Stimulated activated CD8-positive, alpha-beta memory T cell treated with anti-CD3 and anti-CD28 coated beads, Interleukin-7, amount 100 ng/mL, for 4 hours (primary cell): Measurements from ENCODE around the gene NYAP1.
"Not testable (repeated sequence)": the region's sequence is repeated elsewhere in the genome, so short reads cannot be mapped to it uniquely, and the experiment has no call there.

Source experiments
- DNase-seq, 2 donors: peaks; one replicate each; pipeline ENCODE4 v3.0.0-alpha.2; 2020; ENCODE audit warnings: low read depth in 2 of 2

NYAP1 gene

GRCh38 chr7:100483722-100484672, at the start of gene NYAP1:
Gene NYAP1, plus strand, starts transcription at chr7:100483927. Its CDS starts 1,385 bp downstream, at chr7:100485312.
- DNase-seq = peak in 1 of 2 donors; percentile 47

DNA sequence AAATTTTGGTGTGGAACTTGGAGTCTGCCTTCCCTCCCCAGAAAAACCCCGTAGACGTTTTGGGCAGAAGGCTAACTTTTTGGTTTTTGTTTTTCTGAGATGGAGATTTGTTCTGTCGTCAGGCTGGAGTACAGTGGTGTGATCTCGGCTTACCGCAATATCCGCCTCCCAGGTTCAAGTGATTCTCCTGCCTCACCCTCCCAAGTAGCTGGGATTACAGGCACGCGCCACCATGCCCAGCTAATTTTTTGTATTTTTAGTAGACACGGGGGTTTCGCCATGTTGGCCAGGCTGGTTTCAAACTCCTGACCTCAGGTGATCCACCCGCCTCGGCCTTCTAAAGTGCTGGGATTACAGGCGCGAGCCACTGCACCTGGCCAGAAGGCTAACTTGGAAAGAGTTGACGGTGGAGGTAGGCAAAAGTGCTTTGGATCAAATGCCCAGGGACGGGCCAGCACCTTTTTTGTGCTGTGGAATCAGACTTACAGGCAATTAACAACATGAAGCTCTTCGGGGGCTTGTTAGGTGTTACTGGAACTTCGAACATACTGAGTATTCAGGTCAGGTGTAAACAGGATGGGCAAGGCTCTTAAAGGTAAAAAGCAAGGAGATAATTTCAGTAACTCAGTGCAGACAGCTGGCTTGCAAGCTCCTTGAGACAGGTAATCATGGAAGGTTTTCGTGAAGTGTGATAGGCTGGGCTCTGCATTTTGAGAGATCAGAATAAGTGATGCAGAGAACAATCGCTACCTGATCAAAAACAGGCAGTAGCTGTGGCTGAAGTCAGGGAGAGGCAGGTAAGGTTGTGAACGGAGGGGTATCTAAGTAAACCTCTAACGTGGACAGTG, 49.2 kb upstream of the NYAP1 start:
- DNase-seq = no peak

- peak in 1 of 2 donors; percentile 37 for DNase-seq
Observed at GRCh38 chr7:100435401-100436304, 48.1 kb upstream of the NYAP1 start.

DNA sequence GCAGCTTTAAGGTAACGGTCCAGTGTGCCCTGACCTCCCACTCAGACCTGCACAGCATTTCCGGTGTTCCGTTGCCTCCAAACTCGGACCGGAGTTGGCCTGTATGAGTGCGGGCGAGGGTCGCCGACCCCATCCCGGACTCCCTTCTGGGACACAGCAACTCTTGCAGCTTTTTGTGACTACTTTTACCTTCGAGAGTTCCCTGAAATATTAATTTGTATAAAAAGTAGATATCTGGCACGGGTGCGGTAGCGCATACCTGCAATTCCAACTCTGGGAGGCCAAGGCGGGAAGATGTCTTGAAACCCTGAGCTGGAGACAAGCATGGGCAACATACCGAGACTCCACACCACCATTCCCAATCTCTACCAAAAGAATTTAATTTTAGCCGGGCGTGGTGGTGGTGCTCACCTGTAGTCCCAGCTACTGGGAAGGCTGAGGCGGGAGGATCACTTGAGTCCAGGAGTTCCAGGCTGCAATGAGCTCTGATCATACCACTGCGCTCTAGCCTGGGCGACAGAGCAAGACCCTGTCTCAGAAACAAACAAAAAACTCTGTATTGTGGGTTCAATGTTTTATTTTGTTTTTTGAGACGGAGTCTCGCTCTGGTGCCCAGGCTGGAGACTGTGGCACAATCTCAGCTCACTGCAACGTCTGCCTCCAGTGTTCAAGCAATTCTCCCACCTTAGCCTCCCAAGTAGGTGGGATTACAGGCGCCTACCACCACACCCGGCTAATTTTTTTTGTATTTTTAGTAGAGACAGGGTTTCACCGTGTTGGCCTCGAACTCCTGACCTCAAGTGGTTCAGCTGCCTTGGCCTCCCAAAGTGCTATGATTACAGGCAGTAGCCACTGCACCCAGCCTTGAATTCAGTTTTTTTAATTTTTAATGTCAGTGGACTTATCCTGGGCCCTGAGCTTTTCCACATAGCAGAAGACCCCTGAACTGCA, 46.3 kb upstream of the NYAP1 start:
- no peak for DNase-seq

DNA sequence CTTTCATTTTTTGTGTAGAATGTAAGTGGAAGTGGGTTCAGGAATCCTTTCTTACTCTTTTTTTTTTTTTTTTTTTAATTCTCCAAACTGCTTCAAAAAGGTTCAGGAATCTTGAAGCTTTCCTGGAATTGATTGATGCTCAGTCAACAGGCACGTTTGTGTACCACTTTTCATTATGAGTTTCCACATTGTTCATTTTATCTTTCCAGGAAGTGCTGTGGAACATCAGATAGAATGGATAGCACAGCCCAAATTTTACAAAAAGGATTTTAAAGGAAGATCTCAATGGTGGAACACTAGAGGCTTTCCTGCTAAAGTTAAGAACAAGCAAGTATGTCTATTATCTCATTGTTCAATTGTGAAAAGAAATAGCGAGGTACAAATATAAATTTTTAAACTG, 45.6 kb upstream of the NYAP1 start:
- DNase-seq = no peak

GRCh38 chr7:100438731-100439130, 45.0 kb upstream of the NYAP1 start:
- DNase-seq = not testable (repeated sequence)

DNA sequence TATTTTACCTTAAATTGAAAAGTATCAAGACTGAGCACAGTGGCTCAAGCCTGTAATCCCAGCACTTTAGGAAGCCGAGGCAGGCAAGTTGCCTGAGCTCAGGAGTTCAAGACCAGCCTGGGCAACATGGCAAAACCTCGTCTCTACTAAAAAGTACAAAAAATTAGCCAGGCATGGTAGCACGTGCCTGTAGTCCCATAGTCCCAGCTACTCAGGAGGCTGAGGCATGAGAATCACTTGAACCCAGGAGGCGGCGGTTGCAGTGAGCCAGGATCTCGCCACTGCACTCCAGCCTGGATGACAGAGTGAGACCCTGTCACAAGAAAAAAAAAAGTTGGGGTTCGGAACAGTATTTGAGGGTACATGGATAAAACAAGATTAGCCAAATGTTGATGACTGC, 44.5 kb upstream of the NYAP1 start:
- DNase-seq = not testable (repeated sequence)

- DNase-seq = no peak
Observed at GRCh38 chr7:100441641-100442535, 41.8 kb upstream of the NYAP1 start.

GRCh38 chr7:100443096-100443840, 40.5 kb upstream of the NYAP1 start:
- DNase-seq = no peak

DNA sequence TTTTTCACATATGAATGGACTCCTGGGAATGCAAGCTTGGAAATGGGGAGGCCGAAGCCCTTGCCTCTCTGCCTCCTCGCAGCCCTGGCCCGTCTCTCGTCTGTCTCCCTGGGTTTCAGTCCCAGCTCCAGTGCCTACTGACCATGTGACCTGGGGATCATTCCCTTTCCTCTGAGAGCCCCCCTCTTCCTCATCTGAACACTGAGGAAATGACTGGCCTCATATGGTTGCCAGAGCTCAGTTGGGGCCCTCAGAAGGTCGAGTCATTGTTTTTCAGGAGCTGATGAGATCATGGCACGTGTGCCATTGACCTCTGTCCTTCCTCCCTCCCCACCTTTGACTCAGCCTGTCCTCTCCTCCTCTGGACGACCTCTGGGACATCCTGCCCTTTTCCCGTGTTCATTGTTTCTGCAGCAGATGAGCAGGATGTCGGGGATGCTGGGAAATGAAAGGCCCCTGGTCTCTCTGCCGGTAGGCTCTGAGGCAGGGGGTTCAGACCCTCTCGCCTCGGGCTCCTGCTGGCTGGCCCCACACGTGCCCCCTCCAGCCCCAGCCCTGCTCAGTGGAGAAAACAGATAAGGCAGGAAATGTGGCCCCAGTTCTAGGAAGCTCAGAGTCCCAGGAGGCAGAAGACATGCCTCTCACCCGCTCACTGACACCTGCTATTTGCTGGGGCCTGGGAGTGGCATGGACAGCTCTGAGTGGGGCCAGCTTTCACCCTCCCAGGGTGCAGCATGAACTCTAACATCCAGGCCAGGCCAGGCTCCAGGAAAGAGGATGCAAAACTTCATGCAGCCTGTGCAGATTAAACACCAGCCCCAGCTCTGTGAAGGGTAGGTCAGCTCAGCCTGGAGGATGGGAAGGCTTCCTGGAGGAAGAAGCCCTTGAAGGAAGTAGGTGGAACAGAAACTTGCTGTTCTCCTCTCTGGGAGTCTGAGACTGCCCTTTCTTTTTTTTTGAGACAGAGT, 39.1 kb upstream of the NYAP1 start:
- DNase-seq = no peak

DNA sequence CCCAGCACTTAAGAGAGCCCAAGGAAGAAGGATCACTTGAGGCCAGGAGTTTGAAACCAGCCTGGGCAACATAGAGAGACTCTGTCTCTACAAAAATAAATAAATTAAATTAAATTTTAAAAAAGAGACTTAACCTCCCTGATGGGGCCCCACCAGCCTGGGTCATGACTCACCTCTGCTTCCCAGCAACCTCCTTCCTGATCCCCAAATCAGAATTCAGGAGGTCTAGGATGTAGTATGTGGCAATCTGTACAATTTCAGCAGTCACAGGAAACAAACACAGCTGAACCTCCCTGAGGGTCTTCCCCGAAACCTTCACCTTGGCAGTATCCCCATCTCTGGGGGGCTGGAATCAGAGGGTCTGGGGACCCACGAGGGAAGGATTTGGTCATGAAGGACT, 37.7 kb upstream of the NYAP1 start:
- DNase-seq = no peak

DNA sequence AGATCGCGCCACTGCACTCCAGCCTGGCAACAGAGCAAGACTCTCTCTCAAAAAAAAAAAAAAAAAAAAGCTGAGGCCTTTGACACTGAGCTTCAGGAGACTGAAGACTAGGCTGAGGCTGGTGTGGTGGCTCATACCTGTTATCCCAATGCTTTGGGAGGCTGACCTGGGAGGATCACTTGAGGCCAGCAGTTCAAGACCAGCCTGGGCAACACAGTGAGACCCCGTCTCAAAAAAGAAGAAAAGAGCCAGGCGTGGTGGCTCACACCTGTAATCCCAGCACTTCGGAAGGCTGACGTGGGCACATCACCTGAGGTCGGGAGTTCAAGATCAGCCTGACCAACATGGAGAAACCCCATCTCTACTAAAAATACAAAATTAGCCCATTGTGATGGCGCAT, 36.4 kb upstream of the NYAP1 start:
- not testable (repeated sequence) for DNase-seq

DNA sequence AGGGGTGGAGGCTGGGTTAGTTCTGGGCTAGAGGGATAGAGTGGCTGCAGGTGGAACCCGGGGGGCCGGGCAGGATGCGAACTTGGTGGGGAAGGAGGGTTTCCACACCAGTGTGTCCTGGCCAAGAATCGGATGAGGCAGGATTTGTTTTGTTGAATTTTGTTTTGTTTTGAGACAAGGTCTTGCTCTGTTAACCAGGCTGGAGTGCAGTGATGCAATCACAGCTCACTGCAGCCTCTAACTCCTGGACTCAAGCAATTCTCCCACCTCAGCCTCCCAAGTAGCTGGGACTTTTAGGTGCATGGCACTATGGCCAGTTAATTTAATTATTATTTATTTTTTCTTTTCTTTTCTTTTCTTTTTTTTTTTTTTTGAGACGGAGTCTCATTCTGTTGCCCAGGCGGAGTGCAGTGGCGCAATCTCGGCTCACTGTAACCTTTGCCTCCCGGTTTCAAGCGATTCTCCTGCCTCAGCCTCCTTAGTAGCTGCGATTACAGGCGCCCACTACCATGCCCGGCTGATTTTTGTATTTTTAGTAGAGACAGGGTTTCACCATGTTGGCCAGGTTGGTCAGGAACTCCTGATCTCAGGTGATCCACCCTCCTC, 34.4 kb upstream of the NYAP1 start:
- DNase-seq = no peak

DNA sequence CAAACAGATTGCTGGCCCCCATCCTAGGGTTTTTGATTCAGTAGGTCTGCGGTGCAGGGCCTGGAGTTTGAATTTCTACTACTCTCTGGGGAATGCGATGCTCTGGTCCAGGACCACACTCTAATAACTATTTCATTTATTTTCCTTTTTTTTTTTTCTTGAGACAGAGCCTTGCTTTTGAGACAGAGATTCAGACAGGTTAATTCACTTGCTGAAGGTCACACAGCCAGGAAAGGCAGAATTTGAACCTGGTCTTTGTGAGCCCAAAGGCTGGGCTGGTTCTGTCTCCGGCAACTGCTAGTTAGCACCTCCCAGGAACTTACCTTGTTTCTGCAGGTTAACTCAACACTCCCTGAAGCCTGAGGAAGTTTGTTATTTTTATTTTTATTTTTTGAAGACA, 31.2 kb upstream of the NYAP1 start:
- DNase-seq = no peak

DNA sequence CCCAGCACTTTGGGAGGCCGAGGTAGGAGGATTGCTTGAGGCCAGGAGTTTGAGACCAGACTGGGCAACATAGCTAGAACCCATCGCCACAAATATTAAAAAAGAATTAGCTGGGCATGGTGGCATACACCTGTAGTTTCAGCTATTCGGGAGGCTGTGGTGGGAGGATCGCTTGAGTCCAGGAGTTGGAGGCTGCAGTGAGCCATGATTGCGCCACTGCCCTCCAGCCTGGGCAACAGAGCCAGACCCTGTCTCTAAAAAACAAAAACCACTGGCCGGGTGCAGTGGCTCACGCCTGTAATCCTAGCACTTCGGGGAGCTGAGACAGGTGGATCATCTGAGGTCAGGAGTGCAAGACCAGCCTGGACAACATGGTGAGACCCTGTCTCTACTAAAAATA, 29.9 kb upstream of the NYAP1 start:
- not testable (repeated sequence) for DNase-seq

DNA sequence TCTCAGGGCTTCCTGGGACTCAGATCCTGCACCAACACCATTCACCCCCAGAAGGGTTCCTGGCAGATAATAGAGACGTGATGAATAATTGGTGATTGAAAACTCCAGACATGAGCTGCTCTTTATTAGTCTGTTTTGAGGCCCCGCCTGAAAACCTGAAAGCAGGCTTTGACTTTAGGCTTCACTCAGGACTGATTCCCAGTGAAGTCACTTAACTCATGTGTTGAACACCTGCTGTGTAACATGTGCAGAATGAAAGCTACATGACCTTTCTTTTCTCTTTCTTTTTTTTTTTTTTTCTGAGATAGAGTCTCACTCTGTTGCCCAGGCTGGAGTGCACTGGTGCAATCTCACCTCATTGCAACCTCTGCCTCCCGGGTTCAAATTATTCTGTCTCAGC, 28.5 kb upstream of the NYAP1 start:
- DNase-seq = no peak

DNA sequence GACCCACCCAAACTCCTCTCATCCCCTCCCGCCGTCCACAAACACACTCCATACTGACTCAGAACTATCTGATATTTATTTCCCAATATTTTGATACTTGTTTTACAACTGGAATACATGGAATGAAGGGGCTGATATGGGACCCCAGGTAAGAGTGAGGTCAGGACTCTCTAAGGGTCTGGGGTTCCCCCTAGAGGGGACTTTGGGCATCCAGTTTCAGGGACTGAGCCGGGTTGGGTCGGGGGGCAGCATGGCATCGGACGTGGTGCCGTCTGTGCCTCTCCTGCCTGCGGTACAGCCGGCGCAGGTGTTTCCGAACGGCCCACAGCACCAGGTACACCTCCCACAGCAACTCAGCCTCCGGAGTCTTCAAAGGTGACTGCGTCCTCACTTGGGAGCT, 27.2 kb upstream of the NYAP1 start:
- no peak for DNase-seq
